M059J (cell line): Measurements from ENCODE around the gene ZBTB17. TPM values are rescaled to one million over a fixed set of nuclear protein-coding genes. Genes with fewer than 3 reads are reported as not detected.

Experiments
- DNase-seq: peaks from one replicate; pipeline ENCODE4 v3.0.0-alpha.2; 2012; ENCODE audit warnings: low read depth
- total RNA-seq: library from RNA; depleted of rRNA; stranded (reverse); fragments of >200 nt; shearing (Covaris generic); gene quantifications from 2 replicates; pipeline ENCODE4 v1.2.3, GENCODE V29; 2014

Gene ZBTB17
- total RNA-seq, 1 experiment from 2014 or later, result 37.6 TPM

- no peak for DNase-seq
Measured at GRCh38 chr1:15947382-15948090, 28.4 kb downstream of the ZBTB17 start.

DNA sequence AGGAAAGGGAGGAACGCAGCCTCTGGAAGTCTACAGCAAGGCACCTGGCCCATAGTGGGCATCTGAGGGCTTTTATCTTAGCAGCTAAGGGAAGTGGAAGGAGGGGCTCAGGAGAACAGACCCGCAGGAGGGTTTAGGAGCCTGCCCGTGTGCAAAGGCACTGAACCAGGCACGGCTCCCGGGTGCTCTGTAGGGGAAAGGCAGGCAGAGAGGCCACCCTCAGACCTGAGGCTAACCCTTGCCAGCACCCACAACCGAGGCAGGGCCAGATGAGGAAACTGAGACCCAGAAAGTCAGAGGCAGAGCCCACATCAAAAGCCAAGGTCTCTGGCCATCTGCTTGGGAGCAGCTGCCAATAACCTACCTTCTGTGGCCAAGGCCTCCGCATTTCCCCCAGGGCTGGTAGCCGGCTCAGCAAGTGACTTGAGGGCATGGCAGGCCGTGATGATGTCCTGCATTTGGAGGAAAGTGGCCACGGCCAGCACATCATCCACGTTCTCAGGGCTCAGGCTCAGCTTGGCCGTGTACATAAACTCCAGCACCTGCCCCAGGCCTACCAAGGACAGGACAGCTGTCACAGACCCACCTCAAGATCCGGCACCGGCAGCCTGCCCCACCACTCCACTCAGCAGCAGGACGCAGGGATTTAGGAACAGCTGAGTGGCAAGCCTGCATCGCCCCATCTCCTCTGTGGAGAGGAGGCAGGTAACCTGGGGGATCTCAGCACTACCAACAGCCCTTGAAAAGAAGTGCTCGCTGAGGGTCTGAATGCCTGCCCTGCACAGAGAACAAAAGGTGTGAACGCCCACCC, 29.1 kb downstream of the ZBTB17 start:
- DNase-seq, result no peak

DNA sequence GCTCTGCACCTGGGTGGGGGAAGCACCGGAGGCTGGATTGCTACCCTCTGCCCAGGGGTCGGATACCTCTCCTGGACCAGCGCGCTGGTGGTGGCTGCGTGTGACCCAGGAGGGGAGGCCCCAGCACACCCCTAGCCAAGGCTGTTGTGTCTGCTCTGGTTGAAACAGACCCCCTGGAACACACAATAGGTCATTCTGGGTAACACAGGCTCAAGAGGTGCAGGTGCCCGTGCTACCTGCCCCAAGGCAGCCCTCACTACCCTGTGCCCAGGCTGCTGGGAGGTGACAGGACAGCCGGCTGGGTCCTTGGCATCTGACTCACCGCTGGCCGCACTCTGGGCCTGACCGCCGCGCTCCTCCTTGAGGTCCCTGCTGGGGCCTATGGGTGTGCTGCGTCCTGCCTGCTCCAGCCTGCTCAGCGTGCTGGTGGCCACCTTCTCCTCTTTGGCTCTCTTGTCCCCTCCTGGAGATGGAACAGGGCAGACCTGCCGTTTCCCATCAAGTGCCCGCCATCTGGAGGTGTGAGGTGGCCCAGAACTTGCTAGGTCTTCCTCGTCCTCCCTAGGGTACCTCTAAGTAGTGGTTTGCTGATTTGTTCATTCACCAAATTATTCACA, 30.0 kb downstream of the ZBTB17 start:
- DNase-seq, result no peak

DNA sequence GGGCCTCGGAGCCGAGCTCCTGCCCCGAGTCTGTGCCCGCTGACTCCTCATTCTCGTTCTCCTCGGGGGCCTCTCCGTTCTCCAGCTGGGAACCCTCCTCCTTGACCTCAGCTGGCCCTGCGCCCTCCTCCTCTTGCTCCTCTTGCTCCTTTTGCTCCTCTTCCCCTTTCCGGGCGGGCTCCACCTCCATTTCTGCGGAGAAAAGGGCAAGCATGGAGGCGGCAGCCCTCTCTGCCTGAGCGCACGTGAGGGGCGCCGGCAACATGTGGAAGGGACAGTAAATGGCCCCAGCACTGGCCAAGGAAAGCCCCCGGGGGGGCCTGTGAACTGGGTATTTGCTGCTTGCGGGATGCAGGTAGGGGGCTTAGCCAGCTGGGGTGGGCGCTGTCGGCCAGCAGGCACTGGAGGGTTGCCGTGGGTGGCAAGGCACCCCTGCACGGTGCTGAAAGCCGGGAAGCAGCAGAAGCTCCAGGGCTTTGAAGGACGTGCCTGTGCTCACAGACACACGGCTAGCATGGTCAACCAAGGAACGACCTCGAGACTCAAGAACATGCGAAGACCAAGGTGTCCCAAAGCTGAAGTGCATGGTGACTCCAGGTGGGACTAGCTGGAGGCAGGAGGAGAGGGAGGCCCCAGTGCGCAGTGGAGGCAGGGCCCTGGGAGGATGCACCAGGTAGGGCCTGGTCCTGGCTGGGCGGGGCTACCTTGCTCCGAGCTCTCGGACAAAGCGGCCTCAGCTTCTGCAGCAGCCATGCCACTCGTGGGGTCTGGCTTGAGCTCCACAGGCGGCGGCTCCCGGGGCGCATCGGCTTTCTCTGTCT, 30.7 kb downstream of the ZBTB17 start:
- DNase-seq, result no peak

GRCh38 chr1:15944308-15945010, 31.4 kb downstream of the ZBTB17 start:
- DNase-seq, result no peak

- DNase-seq, result no peak
Measured at GRCh38 chr1:15943992-15944307, 32.0 kb downstream of the ZBTB17 start.

- DNase-seq, result no peak
Measured at GRCh38 chr1:15943328-15943991, 32.4 kb downstream of the ZBTB17 start.

- no peak for DNase-seq
Measured at GRCh38 chr1:15942661-15943327, 33.1 kb downstream of the ZBTB17 start.

GRCh38 chr1:15941899-15942660, 33.8 kb downstream of the ZBTB17 start:
- DNase-seq, result no peak

DNA sequence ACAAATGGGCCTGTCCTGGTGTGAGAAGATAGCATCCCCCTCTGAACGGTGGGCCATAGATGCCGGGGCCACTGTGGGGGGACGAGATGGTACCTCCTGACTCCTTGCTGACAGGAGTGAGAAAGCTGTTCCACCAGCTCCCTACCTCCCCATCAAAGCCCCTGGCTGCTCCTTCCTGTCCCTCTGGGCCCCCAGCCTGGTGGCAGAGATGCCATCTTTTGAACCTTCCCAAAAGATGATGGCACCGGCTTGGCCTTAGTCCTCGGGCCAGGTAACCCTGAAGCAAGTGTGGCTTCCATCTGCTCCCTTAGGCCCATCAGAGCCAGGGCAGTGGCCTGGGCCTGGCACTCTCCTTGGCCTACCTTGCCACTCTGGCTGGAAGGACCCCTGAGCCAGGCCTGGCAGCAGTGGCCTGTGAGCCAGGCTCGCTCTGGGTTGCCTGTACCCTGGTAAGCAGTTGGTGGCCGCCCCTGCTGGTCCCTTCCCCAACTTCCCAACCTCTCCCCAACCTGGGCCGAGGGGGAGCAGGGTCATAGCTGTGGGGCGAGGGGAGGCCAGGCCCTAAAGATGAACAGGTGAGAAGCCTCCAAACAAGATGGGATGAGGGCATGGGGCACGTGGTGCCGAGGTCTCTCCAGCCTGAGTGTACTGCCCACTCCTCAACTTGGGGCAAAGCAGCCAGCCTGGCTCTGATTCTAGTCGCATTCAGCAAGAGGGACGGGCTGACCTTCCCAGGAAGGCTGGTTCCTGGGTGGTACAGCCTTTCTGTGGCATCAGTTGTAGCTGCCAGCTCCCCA, 34.7 kb downstream of the ZBTB17 start:
- no peak for DNase-seq

- no peak for DNase-seq
Measured at GRCh38 chr1:15940110-15941043, 35.5 kb downstream of the ZBTB17 start.

- peak; percentile 81 for DNase-seq
Measured at GRCh38 chr1:15939181-15940109, 36.5 kb downstream of the ZBTB17 start.

DNA sequence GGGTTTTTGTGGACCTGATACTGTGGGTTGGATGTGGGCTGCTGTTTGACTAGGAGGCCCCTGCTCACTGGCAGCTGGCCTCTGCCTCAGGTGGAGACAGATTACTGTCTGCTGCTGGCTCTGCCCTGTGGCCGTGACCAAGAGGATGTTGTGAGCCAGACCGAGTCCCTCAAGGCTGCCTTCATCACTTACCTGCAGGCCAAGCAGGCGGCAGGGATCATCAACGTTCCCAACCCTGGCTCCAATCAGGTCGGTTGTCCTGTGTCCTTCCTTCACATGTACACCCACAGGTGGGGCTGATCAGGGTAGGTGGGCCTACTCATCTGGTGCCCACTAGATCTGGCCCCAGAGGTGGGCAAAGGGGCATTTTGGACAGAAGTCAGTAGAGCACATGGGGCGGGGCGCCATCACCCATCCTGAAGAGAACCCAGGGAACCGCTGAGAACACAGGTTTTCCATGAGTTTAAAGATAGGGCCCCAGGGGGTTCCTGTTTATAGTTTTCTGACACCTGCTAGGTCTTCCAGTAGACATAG, 37.2 kb downstream of the ZBTB17 start:
- no peak for DNase-seq

GRCh38 chr1:15937706-15938168, 38.2 kb downstream of the ZBTB17 start:
- peak; percentile 60 for DNase-seq

DNA sequence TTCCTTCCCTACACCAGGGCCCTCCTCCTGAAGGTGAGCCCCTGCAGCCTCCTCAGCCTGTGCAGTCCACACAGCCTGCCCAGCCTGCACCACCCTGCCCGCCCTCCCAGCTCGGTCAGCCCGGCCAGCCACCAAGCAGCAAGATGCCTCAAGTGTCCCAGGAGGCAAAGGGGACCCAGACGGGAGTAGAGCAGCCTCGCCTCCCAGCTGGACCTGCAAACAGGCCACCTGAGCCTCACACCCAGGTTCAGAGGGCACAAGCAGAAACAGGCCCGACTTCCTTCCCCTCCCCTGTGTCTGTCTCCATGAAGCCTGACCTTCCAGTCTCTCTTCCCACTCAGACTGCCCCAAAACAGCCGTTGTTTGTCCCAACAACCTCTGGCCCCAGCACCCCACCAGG, 38.8 kb downstream of the ZBTB17 start:
- no peak for DNase-seq

GRCh38 chr1:15936025-15936424, 39.9 kb downstream of the ZBTB17 start:
- no peak for DNase-seq
